GM12891 (cell line): Measurements from ENCODE around the gene KCNIP1.
A peak's percentile ranks its signal among the peaks of the same experiment; 100 is the strongest.

ENCODE experiments used
- DNase-seq: peaks from one replicate; pipeline ENCODE4 v3.0.0; 2011; ENCODE audit warnings: low spot score; ENCODE audit not compliant: insufficient read length
- FAIRE-seq: peaks from 2 replicates; lab custom pipeline; 2011; peaks lifted over from hg19 to GRCh38; lab: Jason Lieb, UNC
- PAX5 ChIP-seq: IDR thresholded peaks from 2 replicates; pipeline ENCODE4 v1.6.1; 2011; ENCODE audit warnings: low read length, moderate library complexity, mild to moderate bottlenecking; ENCODE audit not compliant: insufficient read depth, severe bottlenecking
- POLR2A ChIP-seq: IDR thresholded peaks from 2 replicates; pipeline ENCODE4 v1.6.1; 2011; ENCODE audit warnings: low read depth, low read length, control low read depth
- POLR2AphosphoS5 ChIP-seq: IDR thresholded peaks from 2 replicates; pipeline ENCODE4 v1.6.1; 2011; ENCODE audit warnings: low read depth, low read length, control low read depth
- POU2F2 ChIP-seq: IDR thresholded peaks from 2 replicates; pipeline ENCODE4 v1.6.1; 2011; ENCODE audit warnings: low read depth, mild to moderate bottlenecking, control low read depth, low read length, moderate library complexity
- SPI1 ChIP-seq: IDR thresholded peaks from 2 replicates; pipeline ENCODE4 v1.6.1; 2011; ENCODE audit warnings: low read depth, low read length, control low read depth
- TAF1 ChIP-seq: IDR thresholded peaks from 2 replicates; pipeline ENCODE4 v1.6.1; 2011; ENCODE audit warnings: low read depth, low read length, control low read depth

The KCNIP1 gene

GRCh38 chr5:170597109-170597751 lies 93.4 kb downstream of the KCNIP1 start:
- no peak for TF ChIP-seq SPI1
- DNase-seq = no peak
- peak; percentile 26 for FAIRE-seq

GRCh38 chr5:170597872-170598271 lies 94.1 kb downstream of the KCNIP1 start:
- DNase-seq (no peak), FAIRE-seq (no peak)
- TF ChIP-seq SPI1 (no peak), TAF1 (no peak), POU2F2 (no peak), POLR2AphosphoS5 (no peak), PAX5 (no peak), POLR2A (no peak)

- no peak for FAIRE-seq
- DNase-seq = no peak
- TF ChIP-seq TAF1 = no peak
- TF ChIP-seq PAX5 = no peak
- no peak for TF ChIP-seq POLR2AphosphoS5
- no peak for TF ChIP-seq SPI1
- no peak for TF ChIP-seq POU2F2
- no peak for TF ChIP-seq POLR2A
Observed at GRCh38 chr5:170599756-170600155, 95.9 kb downstream of the KCNIP1 start.

- TF ChIP-seq POU2F2 = no peak
- no peak for TF ChIP-seq POLR2AphosphoS5
- TF ChIP-seq PAX5 = no peak
- TF ChIP-seq POLR2A = no peak
- no peak for TF ChIP-seq SPI1
- no peak for TF ChIP-seq TAF1
- no peak for FAIRE-seq
Observed at GRCh38 chr5:170601619-170602018, 97.8 kb downstream of the KCNIP1 start.

GRCh38 chr5:170603109-170603508 lies 99.3 kb downstream of the KCNIP1 start:
- TF ChIP-seq SPI1 (no peak), POLR2AphosphoS5 (no peak), POLR2A (no peak), TAF1 (no peak), POU2F2 (no peak), PAX5 (no peak)
- FAIRE-seq (no peak), DNase-seq (no peak)

More at GRCh38 chr5:170601619-170602018, 97.8 kb downstream of the KCNIP1 start:
- no peak for DNase-seq

- DNase-seq (peak; percentile 73), FAIRE-seq (no peak)
- no peak for TF ChIP-seq POLR2A
- TF ChIP-seq SPI1 = no peak
- TF ChIP-seq POU2F2 = no peak
- no peak for TF ChIP-seq PAX5
- no peak for TF ChIP-seq POLR2AphosphoS5
- TF ChIP-seq TAF1 = no peak
Observed at GRCh38 chr5:170603578-170604565, 100.1 kb downstream of the KCNIP1 start.

GRCh38 chr5:170606941-170607340 lies 103.1 kb downstream of the KCNIP1 start:
- DNase-seq (no peak), FAIRE-seq (no peak)
- TF ChIP-seq TAF1 = no peak
- no peak for TF ChIP-seq PAX5
- no peak for TF ChIP-seq POLR2AphosphoS5

GRCh38 chr5:170611449-170612090 lies 107.8 kb downstream of the KCNIP1 start:
- no peak for TF ChIP-seq POLR2A
- DNase-seq = no peak
- no peak for FAIRE-seq

GRCh38 chr5:170612256-170612678 lies 108.4 kb downstream of the KCNIP1 start:
- DNase-seq (no peak), FAIRE-seq (no peak)
- TF ChIP-seq POU2F2 = no peak
- no peak for TF ChIP-seq TAF1
- TF ChIP-seq POLR2A = no peak
- TF ChIP-seq PAX5 = no peak
- no peak for TF ChIP-seq SPI1
- no peak for TF ChIP-seq POLR2AphosphoS5
